B cell (primary cell): ENCODE data around the gene HSPA12A.

Source experiments
- EZH2 ChIP-seq: IDR thresholded peaks from 2 replicates; pipeline ENCODE4 v1.6.1; 2012; ENCODE audit warnings: borderline replicate concordance, low read depth, mild to moderate bottlenecking, moderate library complexity, low read length; ENCODE audit not compliant: insufficient read depth, poor library complexity, severe bottlenecking
- TF ChIP-seq, protein P1 (sequence below): fragments of 200-600 bp; IDR thresholded peaks from one replicate; pipeline ENCODE4 v1.8.0; 2022; ENCODE audit warnings: antibody characterized with exemption, mild to moderate bottlenecking

DNA sequence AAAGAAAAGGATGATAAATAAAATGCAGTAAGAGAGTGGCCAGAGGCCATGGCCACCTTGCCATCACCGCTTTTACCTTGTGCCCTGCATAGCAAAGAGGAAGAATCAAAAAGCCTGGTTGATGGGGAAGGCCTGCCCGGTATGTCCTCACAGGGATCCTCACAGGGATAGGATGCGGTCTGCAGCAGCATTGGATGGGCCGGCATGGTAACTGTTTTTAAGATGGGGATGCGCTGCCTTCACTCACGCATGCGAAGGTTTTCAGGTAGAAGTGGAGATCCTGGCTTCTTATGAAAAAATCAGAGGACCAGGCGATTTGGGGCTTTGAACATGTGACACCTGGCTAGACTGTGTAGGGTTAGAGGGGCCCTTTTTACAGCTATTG is 109.2 kb downstream of the HSPA12A start:
- TF ChIP-seq, protein P1, sequence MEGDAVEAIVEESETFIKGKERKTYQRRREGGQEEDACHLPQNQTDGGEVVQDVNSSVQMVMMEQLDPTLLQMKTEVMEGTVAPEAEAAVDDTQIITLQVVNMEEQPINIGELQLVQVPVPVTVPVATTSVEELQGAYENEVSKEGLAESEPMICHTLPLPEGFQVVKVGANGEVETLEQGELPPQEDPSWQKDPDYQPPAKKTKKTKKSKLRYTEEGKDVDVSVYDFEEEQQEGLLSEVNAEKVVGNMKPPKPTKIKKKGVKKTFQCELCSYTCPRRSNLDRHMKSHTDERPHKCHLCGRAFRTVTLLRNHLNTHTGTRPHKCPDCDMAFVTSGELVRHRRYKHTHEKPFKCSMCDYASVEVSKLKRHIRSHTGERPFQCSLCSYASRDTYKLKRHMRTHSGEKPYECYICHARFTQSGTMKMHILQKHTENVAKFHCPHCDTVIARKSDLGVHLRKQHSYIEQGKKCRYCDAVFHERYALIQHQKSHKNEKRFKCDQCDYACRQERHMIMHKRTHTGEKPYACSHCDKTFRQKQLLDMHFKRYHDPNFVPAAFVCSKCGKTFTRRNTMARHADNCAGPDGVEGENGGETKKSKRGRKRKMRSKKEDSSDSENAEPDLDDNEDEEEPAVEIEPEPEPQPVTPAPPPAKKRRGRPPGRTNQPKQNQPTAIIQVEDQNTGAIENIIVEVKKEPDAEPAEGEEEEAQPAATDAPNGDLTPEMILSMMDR, result no peak
- no peak for TF ChIP-seq EZH2
